HG03159 (cell line): ENCODE data around the gene GRK1.

Source experiments
- ATAC-seq: cut with Tn5 transposase; IDR thresholded peaks from one replicate; pipeline ENCODE4 v1.9.1; 2021; ENCODE audit warnings: mild to moderate bottlenecking, moderate library complexity; ENCODE audit not compliant: unreplicated experiment

GRK1 gene

DNA sequence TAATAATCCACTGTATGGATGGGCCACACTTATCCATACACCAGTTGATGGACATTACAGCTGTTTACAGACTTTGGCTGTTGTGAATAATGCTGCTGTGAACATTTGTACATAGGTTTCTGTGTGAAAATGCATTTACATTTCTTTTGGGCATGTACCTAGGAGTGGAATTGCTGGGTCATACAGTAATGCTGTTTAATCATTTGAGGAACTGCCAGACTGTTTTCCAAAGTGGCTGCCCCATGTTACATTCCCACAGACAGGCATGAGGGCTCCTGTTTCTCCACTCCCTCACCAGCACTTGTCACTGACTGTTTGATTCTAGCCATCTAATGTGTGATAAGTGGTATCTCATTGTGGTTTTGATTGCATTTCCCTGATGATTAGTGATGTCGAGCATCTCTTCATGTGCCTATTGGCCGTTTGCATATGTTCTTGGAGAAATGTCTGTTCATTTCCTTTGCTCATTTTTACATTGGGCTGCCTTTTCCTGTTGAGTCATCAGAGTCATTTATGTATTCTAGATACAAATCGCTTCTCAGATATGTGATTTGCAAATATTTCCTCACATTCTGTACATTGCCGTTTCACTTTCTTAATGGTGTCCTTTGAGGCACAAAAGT is 104.8 kb downstream of the GRK1 start:
- no peak for ATAC-seq

DNA sequence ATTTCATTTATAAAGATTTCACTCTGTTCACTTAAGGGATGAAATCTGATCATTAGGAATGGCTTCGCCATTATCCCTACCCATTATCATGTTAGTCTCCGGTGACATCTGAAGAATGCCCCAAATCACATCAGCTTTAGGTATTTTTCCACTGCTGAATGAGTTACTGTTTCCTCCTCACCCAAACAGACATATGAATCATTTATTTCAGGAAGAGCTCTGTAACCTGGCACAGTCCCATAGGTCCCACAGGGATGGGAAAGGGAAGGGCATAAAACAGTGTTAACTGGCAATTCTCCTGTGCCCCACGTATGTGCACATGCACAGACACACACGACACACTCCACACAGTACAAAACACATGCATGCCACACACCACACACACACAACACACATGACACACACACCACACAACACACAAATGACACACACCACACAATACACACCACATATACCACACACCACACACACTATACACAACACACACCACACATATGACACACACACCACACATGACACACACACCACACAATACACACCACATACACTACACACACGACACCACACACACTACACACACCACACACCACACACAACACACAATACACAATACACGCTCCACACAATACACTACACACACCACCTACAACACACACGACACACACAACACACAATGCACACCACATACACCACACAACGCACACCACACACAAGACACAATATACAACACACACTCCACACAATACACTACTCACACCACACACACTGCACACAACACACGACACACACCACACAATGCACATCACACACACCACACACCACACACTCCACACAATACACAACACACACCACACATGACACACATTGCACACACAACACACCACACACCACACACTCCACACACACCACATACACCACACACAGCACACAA is 107.4 kb downstream of the GRK1 start:
- no peak for ATAC-seq

DNA sequence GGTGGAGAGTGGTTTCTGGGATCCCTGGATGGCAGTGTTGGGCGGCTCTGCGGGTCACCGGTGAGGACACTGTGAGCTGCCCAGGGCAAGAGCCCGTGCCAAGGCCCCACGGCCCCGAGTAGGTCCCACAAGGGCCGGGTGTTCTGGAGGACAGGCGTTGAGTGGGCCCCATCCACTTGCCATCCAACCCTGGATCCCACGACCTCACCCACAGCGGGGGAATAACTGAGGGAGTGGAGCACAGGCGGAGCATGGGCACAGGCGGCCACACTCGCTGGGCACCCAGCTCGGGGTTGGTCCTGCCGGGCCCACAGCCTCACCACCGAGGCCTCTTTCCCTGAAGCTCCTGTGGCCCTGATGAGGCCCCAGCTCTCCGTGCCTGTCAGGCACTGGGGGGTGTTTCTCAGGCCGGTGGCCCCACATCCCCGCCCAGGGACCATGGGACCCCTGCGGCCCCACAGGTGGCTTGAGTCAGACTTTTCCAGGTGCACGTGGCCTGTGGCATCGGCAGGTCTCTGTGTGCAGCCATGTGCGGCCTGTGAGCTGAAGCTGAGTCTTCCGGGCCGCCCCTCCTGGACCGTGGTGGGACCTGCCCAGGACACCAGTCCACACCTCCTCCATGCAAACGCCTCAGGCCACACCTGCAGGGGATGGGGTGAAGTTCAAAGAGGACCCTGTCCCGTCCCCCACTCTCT is 108.6 kb downstream of the GRK1 start:
- no peak for ATAC-seq

- no peak for ATAC-seq
These were observed 109.5 kb downstream of the GRK1 start for GRCh38 chr13:113776231-113777125.

- no peak for ATAC-seq
These were observed 110.6 kb downstream of the GRK1 start for GRCh38 chr13:113777311-113778260.

DNA sequence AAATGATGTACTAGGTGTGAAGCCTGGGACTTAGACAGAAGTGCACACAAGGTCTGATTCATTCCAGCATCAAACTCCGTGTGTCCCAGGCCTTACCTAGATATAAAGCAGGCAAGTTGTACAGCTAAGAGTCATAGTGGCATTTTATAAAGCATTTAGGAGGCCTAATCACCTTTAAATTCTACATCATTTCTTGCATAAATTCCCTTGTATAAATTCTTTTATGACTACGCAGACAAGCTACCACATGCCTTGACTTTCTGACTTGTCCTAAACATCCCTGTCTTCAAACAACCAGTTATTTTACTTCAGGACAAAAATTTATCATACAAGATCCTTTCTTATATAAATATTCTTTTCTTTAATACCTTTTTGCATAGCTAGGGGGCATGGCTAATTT is 114.6 kb downstream of the GRK1 start:
- ATAC-seq = no peak

- ATAC-seq = no peak
These were observed 115.5 kb downstream of the GRK1 start for GRCh38 chr13:113782472-113782871.

DNA sequence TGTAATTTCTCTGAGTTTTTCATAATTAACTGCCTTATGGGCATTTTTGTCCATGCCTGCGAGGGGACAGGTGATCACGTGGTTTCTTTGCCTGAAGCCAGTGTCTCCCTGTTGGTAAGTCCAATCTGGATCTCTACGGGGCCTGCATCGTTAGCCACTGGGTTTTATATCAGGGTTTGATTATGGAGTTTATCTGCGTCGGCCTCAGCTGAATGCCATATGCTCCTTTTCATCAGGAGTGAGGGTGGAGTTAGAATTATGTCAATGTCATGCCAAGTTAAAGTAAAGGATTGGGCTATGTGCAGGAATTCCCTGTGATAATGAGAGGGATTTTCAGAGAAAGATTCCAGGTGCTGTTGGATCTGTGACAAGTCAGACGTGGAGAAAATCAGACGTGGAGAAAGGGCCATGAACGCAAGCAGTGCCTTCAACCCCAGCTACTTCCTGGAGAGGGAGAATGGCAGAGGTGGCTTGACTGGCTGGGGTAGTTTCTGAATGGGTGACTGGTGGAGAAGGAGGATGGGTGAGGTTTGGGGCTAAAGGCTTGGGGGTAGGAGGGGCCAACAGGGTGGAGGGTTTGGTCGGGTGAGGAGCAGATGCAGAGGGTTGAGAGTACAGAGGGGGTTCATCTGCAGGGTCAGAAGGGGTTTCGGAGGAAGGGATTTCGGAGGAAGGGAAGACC is 116.3 kb downstream of the GRK1 start:
- ATAC-seq = no peak

- no peak for ATAC-seq
These were observed 117.1 kb downstream of the GRK1 start for GRCh38 chr13:113783966-113784644.

DNA sequence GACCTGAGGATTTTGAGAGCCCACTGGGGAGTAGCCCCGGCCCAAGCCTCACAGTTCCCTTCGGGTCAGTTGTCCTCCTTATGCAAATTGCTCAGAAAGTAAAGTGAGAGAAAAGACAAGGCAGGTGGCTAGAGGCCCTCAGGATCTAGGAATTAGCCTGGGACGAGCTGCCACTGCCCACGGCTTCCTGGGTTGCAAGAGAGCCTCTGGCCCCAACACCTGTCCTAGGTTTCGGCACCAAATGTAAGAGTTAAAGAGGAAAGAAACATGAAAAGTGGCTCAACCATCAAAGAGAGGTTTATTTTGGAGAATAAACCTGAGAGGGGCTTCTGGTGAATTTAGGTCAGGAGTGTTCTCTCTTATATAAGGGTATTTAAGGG is 117.6 kb downstream of the GRK1 start:
- no peak for ATAC-seq

DNA sequence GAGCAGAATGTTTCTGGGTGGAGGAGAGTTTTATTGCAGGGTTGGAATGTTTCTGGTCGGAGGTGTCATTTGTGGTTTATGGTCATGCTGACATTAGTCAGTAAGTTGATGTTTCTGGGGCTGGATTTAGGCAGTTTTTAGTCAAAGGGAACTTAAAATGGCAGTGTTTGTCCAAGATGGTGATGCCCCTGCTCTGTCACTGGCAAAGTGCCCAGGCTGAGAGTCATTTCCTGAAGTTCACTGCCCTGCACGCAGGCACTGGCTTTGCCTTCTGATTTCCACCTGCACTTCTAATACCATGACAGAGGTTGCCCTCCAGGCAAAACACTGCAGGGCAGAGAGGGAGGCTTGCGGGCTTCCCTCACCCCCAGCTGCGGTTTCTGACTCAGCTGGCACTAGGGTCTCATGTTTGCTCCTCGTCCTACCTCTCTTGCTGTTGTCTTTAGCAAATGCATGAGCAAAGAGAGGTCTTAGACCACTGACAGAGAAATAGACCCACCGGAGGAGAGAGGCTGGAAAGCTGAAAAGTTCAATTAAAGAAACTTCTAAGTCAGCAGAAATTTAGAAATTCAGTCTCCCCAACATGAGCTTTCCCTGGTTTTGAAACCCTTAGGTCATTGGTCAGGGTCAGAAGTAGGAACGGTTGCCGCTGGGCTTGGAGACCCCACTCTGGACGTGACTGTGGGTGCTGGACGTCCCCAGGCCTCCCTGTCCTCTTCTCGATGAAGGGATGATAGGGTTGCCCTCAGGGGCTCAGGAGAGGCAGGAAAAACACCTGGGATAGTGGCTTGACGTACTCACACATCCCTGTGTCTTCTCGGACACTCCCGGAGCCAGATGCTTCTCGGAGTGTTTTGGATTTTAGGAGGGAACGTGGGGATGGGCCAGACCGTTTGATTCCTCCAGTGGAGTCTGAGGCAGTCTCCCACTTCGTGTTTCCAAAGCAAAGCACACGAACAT is 118.3 kb downstream of the GRK1 start:
- ATAC-seq = no peak

GRCh38 chr13:113786262-113786841 is 119.3 kb downstream of the GRK1 start:
- ATAC-seq = no peak
